Measurements from ENCODE around the gene LIN9. TPM values are rescaled to one million over a fixed set of nuclear protein-coding genes. Genes with fewer than 3 reads are reported as not detected.
"Not testable (repeated sequence)": the region's sequence is repeated elsewhere in the genome, so short reads cannot be mapped to it uniquely, and the experiment has no call there.

LIN9 gene
- total RNA-seq, 1 donor from 2014 or later = 8.2 TPM

- no peaks in the 10 kb centered on the region for H3K36me3 Mint-ChIP-seq (ENCODE audit: insufficient read depth)
- no peak for TF ChIP-seq CTCF (IDR thresholded peaks at IDR 0.05; ENCODE audit: unreplicated experiment)
- no peaks in the 10 kb centered on the region for H3K27me3 Mint-ChIP-seq
- DNase-seq (ENCODE audit: low spot score, unreplicated experiment) = no peak
- no peak overlapping the region for H3K27ac Mint-ChIP-seq
- peaks cover 1% of the 10 kb centered on the region for H3K4me1 Mint-ChIP-seq (ENCODE audit: low read depth)
- no peaks in the 10 kb centered on the region for H3K9me3 Mint-ChIP-seq (ENCODE audit: low read depth)
- H3K4me3 Mint-ChIP-seq (ENCODE audit: low read depth) = no peak overlapping the region
Observed at GRCh38 chr1:226203655-226204054, 105.3 kb downstream of the LIN9 start.

- no peak for TF ChIP-seq CTCF (IDR thresholded peaks at IDR 0.05; ENCODE audit: unreplicated experiment)
- H3K4me3 Mint-ChIP-seq (ENCODE audit: low read depth) = no peak overlapping the region
- no peak for DNase-seq (ENCODE audit: low spot score, unreplicated experiment)
- peaks cover 1% of the 10 kb centered on the region for H3K4me1 Mint-ChIP-seq (ENCODE audit: low read depth)
- no peaks in the 10 kb centered on the region for H3K27me3 Mint-ChIP-seq
- H3K36me3 Mint-ChIP-seq (ENCODE audit: insufficient read depth) = no peaks in the 10 kb centered on the region
- no peaks in the 10 kb centered on the region for H3K9me3 Mint-ChIP-seq (ENCODE audit: low read depth)
- H3K27ac Mint-ChIP-seq = no peak overlapping the region
Observed at GRCh38 chr1:226203240-226203639, 105.7 kb downstream of the LIN9 start.

GRCh38 chr1:226202666-226203065, 106.3 kb downstream of the LIN9 start:
- not testable (repeated sequence) for H3K36me3 Mint-ChIP-seq (ENCODE audit: insufficient read depth); H3K4me1 Mint-ChIP-seq (ENCODE audit: low read depth)

GRCh38 chr1:226202246-226202645, 106.7 kb downstream of the LIN9 start:
- peaks cover 1% of the 10 kb centered on the region for H3K4me1 Mint-ChIP-seq (ENCODE audit: low read depth)
- no peaks in the 10 kb centered on the region for H3K36me3 Mint-ChIP-seq (ENCODE audit: insufficient read depth)
- no peak for TF ChIP-seq CTCF (IDR thresholded peaks at IDR 0.05; ENCODE audit: unreplicated experiment)
- H3K27me3 Mint-ChIP-seq = no peaks in the 10 kb centered on the region
- H3K4me3 Mint-ChIP-seq (ENCODE audit: low read depth) = no peak overlapping the region
- no peaks in the 10 kb centered on the region for H3K9me3 Mint-ChIP-seq (ENCODE audit: low read depth)
- no peak for DNase-seq (ENCODE audit: low spot score, unreplicated experiment)
- no peak overlapping the region for H3K27ac Mint-ChIP-seq

More at GRCh38 chr1:226202666-226203065, 106.3 kb downstream of the LIN9 start:
- not testable (repeated sequence) for H3K4me3 Mint-ChIP-seq (ENCODE audit: low read depth); DNase-seq (ENCODE audit: low spot score, unreplicated experiment); H3K27ac Mint-ChIP-seq; H3K27me3 Mint-ChIP-seq; H3K9me3 Mint-ChIP-seq (ENCODE audit: low read depth)

- no peak overlapping the region for H3K27ac Mint-ChIP-seq
- peaks cover 3% of the 10 kb centered on the region for H3K4me1 Mint-ChIP-seq (ENCODE audit: low read depth)
- H3K9me3 Mint-ChIP-seq (ENCODE audit: low read depth) = no peaks in the 10 kb centered on the region
- peak; percentile 35 for TF ChIP-seq CTCF (IDR thresholded peaks at IDR 0.05; ENCODE audit: unreplicated experiment)
- H3K4me3 Mint-ChIP-seq (ENCODE audit: low read depth) = no peak overlapping the region
- no peaks in the 10 kb centered on the region for H3K27me3 Mint-ChIP-seq
- no peak for DNase-seq (ENCODE audit: low spot score, unreplicated experiment)
- H3K36me3 Mint-ChIP-seq (ENCODE audit: insufficient read depth) = no peaks in the 10 kb centered on the region
Observed at GRCh38 chr1:226201029-226201593, 107.9 kb downstream of the LIN9 start.

- no peak overlapping the region for H3K4me3 Mint-ChIP-seq (ENCODE audit: low read depth)
- no peak for DNase-seq (ENCODE audit: low spot score, unreplicated experiment)
- H3K9me3 Mint-ChIP-seq (ENCODE audit: low read depth) = no peaks in the 10 kb centered on the region
- H3K36me3 Mint-ChIP-seq (ENCODE audit: insufficient read depth) = no peaks in the 10 kb centered on the region
- H3K4me1 Mint-ChIP-seq (ENCODE audit: low read depth) = peaks cover 3% of the 10 kb centered on the region
- no peaks in the 10 kb centered on the region for H3K27me3 Mint-ChIP-seq
- no peak for TF ChIP-seq CTCF (IDR thresholded peaks at IDR 0.05; ENCODE audit: unreplicated experiment)
- no peak overlapping the region for H3K27ac Mint-ChIP-seq
Observed at GRCh38 chr1:226199971-226200370, 109.0 kb downstream of the LIN9 start.

Measured in progenitor cell of endocrine pancreas (in vitro differentiated cells).